HG03469 (cell line): ENCODE results near the gene CHID1.

ENCODE experiments used
- ATAC-seq: cut with Tn5 transposase; IDR thresholded peaks from one replicate; pipeline ENCODE4 v1.9.1; 2021; ENCODE audit warnings: mild to moderate bottlenecking, moderate library complexity, moderate number of reproducible peaks; ENCODE audit not compliant: unreplicated experiment

Gene CHID1

GRCh38 chr11:889687-890475 lies 20.7 kb downstream of the CHID1 start:
- ATAC-seq, result no peak

DNA sequence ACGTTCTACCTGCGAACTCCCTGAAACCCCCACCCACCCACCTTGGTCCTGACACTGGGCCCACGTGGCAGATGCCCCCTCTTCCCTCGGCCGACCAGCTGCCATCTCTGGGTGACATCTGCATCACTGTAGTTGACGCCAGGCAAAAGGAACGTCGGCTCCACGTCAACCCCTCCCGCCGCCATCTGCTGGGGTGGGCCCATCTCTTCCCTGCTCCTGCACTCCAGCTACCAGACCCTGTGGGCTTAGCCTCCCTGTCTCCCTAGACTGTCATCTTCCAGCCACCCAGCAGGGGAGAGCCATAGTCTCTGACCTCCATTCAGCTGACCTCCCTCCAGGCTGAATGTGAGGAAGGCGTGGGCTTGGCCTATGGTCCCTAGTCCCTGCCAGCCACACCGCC lies 21.4 kb downstream of the CHID1 start:
- ATAC-seq, result no peak

DNA sequence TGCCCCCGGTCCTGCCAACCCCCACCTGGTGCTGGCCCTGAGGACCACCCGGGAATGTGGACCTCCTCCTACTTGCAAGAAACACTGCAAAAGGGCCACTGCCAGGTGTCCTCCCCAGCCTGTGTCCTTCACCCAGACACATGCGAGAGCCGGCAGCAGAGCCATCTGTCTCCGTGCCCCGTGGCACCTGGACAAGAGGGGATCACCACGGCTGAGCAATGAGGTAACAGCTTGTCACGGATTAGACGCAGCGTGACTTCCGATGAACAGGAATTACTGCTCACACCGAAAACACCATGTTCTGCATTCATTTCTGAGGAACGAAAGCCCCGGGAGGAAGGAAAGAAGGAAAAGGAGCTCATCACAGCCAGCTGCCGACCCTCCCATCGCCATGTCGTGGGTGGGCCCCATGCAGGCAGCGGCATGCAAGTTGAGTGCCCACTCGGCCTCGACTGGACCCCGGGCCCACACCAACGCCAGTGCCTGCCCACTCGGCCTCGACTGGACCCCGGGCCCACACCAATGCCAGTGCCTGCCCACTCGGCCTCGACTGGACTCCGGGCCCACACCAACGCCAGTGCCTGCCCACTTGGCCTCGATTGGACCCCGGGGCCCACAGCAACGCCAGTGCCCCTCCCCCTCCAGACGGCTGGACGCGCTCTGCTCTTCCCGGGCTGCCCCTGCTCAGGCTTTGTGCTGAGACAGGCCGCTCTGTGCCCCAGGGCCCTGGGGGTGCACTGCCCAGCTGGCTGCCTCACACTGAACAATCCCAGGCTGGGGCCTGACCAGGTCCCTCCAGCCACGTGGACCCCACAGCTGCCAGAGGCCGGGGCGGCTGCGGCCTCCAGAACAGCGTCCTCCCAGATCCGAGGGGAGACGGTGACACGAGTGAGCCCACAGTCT lies 22.0 kb downstream of the CHID1 start:
- ATAC-seq, result no peak

GRCh38 chr11:887589-887988 lies 23.0 kb downstream of the CHID1 start:
- no peak for ATAC-seq

DNA sequence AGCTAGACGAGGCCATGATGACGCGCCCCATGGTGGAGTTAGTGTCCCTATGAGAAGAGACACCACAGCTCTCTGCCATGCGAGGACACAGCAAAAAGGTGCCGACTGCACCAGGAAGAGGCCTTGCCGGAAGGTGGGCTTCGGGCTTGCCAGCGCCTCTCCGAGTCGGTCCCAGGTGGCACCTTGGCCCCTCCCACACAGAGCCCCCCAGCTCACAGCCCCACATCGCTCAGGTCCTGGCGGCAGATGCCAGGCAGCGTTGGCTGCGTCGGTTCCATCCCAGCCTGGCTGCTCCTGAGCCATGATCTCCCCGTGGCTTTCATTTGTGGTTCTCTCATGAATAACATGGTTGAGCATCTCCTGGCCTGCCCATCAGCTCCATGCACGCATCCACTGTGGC lies 24.0 kb downstream of the CHID1 start:
- no peak for ATAC-seq

- ATAC-seq, result no peak
These were observed 26.0 kb downstream of the CHID1 start for GRCh38 chr11:884578-885070.

- no peak for ATAC-seq
These were observed 27.1 kb downstream of the CHID1 start for GRCh38 chr11:883527-883926.

DNA sequence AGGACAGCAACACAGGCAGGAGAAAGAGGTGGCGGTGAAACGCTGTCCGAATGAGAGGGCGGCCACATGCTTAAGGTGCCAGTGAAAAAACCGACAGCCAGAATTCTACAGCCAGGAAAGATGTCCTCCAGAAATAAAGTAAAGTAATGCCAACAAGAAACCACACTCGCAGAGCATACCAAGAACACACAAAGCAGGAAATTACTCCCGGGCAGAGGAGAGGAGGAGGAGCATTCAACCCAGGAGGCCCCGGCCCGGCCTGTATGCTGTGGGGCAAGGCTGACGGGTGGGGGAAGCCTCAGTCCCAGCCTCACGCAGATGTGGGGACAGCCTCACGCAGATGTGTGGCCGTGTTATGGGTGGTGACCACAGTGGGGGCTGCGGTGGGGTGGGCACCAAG lies 28.0 kb downstream of the CHID1 start:
- no peak for ATAC-seq

DNA sequence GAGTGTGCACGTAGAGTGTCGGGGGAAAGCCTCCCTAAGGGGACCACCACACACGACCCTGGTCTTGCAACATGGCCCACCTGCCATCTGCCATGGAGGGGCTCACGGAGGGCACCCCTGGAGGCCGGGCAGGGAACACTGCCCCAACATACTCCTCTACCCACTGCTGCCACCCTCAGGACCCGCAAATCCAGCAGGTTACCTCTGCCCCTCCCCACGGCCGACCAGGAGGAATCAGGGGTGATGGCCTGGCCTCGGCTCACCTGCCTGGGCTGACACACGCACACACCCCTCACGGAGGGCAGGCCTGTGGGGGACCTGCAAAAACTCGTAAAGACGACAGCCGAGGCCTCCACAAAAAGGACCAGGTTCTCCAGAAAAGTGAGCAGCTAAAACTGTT lies 30.2 kb downstream of the CHID1 start:
- ATAC-seq, result no peak

- no peak for ATAC-seq
These were observed 33.0 kb downstream of the CHID1 start for GRCh38 chr11:877565-877964.

DNA sequence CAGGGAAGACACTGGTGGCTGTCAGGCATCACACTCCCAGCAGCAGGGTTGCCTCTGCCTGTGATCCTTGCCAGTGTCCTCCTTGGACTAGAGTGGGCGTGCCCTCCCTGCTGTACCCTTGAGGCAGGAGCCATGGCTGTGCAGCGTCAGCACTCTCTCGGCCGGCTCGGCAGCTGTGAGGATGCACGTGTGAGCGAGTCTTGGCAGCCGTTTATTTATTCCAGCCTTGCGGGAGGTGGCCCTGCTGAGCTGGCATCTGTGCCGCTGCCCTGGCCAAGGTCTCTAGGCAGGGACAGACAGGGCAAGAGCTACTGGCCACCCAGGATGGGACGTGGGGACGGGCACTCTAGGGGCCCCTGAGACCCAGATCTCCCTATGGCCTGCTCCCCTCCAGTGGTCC lies 34.1 kb downstream of the CHID1 start:
- ATAC-seq, result no peak

GRCh38 chr11:875769-876301 lies 34.8 kb downstream of the CHID1 start:
- no peak for ATAC-seq

DNA sequence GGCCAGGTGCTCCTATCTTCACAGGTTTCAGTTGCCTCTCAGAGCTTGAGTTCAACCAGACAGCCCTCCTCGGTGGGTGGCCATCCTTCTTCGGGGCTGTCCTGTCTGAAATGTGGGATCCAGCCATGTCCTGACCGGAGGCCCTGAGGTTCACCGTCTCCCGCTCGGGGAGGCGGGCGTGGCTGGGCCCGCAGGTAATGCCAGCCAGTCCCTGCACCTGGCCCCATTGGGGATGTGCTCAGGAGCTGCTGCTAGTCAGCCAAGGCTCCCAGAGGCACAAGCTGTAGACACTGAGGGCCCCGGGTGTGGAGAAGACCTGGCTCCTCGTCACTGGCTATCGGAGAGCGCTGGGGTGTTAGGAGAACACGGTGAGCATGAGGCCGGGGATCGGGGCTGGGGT lies 35.4 kb downstream of the CHID1 start:
- ATAC-seq, result no peak

- ATAC-seq, result no peak
These were observed 36.9 kb downstream of the CHID1 start for GRCh38 chr11:873706-874105.

DNA sequence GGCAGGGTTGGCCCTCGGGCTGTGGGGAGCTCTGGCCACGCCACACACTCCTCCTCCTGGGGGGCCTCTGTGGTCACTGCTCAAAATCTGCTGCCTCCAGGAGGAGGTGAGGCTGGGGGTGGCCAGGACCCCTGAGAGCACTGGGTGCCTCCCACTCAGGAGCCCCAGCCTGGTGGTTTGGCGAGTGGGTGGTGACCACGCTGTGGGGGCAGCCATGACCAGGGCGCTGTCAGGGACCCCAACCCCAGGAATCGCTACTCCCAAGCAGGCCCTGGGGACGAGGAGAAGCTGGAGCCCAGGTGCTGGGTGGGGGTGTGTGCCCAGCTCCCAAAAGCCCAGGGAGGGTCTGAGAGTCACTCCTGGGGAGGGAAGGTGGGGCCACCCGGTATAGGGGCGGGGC lies 37.8 kb downstream of the CHID1 start:
- ATAC-seq, result no peak

GRCh38 chr11:871472-871871 lies 39.1 kb downstream of the CHID1 start:
- ATAC-seq, result no peak

- no peak for ATAC-seq
These were observed 40.2 kb downstream of the CHID1 start for GRCh38 chr11:870418-870817.

GRCh38 chr11:870127-870413 lies 40.5 kb downstream of the CHID1 start:
- ATAC-seq, result no peak

DNA sequence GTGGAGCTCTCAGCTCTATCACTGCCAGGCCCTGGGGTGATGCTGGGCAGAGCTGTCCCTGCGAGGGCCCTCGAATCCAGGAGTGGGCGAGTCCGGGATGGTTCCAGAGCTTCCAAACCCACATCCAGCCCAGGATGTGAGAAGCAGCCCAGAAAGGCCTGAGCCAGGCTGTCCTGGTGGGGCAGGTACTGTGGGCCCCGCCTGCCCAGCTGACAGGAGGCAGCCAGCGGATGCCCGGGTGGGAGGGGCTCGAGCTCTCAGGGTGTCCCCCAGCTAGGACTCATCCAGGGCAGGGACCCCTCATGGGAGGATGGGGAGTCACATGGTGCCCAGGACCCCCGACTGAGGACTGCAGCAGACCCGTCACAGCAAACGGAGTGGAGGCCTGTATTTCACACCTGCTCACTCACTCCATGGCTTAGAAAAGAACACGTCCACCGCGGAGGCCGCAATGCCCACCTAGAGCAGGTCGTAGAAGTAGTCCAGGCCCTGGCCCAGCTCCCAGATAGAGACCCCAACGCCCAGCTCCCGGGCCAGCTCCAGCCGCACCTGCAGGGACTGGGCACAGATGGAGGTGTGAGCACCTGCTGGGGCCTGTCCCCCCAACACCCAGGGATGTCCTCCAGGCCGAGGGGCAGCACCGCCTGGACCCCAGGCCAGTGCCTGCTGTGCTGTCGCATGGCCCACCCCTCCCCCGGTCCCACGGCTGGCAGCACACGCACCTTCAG lies 41.0 kb downstream of the CHID1 start:
- ATAC-seq, result no peak

GRCh38 chr11:868802-869201 lies 41.8 kb downstream of the CHID1 start:
- ATAC-seq, result no peak

DNA sequence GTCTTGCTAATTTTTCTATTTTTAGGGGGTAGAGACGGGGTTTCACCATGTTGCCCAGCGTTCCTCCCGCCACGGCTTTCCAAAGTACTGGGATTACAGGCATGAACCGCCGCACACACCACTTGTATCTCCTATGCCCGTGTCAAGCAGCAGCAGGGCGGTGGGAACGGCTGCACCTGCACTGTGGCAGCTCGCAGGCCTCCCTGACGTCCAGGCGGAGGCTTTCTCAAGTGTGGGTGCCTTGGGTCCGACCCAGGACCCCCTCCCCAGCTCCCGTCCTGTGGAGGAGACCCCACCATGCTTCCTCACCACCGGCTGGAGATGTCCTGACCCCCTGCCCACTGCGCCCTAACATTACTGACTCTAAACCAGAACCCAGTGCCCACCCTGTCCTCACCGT lies 42.2 kb downstream of the CHID1 start:
- ATAC-seq, result no peak
